T1000 (cell line): Measurements from ENCODE around the gene MGP.
A peak's percentile ranks its signal among the peaks of the same experiment; 100 is the strongest.

ENCODE experiments used
- DNase-seq: peaks from one replicate; lab custom pipeline; 2025; ENCODE audit warnings: mixed read lengths; lab: John Stamatoyannopoulos, UW

The MGP gene

DNA sequence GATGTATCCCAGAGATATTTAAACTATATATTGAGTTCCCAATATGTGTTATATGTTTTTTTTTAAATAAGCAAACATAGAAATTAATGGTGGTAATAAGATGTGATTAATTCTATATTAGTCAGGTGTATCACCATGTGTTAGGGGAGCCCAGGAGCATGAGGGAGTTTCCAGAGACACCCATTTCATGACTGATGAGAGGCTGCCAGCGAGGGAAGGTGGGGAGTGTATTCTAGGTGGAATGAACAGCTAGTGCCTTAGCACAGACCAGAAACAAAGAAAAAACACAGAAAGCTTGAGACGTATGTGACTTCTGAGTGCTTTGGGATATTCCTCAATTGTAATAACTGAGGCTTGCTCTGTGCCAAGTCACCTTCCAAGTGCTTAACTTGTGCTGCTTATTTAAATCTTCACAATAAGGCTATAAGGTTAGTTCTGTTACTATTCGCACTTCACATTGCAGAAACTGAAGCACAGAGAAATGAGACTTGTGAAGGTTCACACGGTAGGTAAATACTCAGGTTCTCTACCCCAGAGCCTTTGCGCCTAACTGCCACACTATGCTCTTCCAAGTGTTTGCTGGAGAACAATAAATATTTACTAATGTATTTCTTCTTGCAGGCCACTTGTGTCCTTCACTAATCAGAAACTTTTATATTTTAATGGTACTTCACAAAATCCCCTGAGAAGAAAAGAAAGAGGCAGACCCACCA, 17.9 kb upstream of the MGP start:
- DNase-seq, result no peak

DNA sequence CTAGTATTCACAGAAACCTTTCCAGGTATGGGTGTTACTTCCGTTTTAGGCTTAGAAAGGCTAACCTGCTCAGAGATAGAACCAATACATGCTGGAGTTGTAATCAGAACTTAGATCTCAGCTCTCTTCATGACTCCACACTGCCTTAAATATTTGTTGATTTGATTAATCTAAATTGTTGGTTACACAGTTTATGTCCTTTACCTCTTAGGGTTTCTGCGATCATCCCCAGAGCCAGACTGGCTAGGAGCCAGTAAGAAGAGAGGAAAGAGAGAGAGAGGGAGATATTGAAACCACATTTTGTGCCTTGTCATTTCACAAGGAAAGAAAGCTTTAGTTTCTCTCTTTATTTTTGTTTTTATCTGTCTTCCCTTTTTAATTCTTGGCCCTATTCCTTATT, 16.8 kb upstream of the MGP start:
- no peak for DNase-seq

DNA sequence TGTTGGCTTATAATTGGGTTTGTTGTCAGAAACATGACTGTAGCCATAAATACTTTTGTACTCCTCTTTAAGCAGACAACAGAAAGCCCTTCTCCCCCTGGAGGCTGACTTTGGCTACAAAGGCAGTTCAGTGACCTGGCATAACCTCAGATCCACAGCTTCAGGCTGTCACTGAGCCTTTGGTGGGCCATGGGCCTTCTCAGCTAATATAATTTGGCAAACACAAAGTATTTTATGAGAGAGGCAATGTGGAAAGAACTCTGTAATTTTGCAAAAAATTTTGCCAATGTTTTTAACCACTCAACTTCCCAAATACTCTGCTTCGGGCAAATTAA, 15.5 kb upstream of the MGP start:
- no peak for DNase-seq

DNA sequence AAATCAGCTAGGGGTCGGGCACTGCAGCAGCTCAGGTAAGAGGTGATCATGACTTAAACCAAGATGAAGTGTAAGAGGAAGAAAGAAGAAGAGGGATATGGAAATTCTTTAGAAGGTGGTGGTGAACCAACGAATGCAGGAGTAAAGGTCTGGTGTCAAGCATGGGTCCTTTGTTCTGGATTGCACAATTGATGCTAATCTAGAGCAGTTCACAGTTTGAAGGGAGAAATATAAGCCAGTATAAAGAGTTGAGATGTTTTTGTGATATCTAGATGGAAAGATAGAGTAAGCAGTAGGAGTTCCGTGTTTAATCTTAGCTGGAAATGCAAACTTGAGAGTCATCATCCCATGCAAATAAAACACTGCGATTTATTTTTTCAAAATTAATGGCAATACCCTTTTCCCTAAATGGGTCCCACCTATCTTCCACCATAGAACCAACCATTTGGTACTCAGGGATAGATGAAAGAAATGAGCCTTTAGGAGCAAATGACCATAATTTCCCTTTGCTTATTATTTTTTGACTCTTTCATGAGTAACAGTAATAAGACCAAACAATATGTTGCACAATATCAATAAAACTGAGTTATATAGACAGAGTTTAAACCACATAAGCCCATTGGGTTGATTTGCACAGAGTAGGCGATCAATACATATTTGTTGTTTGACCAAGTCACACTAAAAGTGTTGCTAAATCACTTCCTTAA, 15.0 kb upstream of the MGP start:
- DNase-seq, result no peak

DNA sequence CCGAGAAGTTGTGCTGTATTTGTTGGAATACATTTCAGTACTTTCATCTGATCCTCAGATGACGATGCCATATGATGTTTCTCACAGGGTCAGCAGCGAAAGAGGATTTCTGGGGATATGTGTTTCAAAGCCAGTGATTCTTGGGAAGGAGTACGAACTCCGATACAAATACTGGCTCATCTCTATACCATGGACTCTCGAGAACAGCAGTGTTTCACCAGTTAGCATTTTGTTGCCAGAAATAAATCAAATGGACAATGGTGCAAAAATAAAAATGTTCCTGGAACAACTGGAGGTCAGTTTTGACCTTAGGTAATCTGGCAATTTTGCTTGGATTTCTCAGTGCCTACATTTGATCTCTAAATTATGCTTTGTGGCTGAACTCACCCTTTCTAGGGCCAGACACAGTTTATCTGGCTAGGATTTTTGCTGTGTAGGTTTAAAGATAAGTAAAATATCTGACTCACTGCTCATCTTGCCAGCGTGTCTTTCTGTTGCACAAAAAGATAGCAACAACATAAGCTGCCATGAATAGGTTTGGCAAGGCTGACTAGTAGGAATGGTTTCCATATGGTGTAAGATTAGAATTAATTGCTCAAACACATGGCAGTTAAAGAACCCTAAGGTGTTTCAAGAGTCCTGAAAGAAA, 11.0 kb upstream of the MGP start:
- no peak for DNase-seq

DNA sequence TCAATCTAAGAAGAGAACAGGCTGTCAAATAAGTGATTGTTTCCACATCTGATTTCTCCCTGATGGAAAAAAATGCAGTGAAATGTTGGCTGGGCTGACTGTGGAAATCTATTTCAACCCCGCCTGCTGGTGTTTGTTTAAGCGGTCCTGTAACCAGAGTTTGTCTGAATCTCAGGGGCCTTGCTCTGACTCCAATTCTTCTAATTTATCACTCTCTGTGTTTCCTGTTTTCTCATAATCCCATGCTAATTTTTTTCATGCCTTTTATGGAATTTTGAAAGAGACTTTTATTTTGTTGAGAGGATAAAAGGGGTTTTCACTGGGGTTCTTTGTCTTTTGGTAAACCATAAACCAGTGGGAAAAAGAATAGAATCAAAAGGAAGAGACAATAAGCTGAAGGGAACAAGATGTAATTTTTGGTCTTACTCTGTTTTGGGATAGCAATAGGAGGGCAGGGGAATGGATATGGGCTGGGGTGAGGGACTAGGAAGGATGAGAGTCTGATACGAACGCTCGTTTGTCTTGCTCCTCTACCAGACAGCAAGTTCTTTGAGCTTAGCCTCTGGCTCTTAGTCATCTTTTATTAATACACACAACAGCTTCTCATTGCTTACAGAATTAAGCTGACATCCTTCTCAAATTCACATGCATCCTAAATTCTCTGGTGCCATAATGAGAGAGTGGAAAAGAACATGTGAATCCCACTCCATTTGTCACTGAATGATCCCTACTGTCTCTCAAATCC, 8.0 kb upstream of the MGP start:
- DNase-seq, result no peak

DNA sequence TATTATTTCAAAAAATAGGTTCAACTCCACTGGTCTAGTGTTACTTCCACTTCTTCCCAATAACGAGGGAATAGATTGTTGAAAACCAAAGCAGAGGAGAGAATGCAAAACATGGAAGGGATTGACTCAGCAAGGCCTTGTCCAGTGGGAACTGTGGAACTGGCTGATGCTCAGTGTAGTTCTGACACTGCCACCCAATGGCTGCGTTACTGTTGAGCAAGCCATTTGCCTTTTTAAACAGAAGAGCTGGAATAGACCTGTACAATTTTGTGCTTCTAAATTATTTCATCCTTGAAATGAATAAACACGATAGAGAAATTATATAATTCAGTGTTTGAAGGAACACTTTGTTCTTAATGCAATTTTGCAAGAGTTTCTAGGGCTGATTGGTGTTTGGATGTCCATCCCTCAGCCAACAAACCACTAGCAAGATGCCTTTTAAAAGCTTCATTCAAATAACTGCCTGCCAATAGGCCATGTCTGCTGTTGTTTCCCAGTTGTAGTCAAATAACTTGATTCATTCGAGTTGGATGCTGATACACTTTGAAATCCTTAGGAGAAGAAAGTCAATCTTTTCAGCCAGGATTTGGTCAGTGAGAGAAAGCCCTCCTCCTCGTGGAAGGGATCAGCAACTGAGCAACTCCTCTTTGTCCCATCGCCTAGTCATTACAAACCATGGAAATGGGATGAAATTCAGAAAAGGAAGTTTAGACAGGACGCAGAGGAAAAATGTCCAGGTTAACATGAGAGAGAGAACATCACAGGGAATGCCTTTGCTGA, 7.3 kb upstream of the MGP start:
- no peak for DNase-seq

DNA sequence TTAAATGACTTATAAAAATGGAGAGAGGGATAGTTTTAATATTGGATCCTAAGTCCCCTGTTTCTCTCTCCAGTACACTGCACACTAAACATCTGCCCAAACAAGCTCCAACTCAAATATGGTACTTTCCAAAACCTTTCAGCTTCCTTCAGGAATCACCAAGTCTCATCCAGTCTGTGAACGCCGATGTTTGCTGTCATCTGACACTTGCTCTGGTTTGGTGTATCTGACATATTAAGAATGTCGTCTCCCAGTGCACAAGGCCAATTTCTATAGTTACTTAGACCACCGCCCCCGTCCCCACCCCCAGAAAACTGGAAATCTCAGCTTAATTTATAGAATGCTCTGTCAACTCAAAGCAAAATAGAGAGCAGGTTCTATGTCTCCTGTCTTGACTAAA, 5.0 kb upstream of the MGP start:
- no peak for DNase-seq

DNA sequence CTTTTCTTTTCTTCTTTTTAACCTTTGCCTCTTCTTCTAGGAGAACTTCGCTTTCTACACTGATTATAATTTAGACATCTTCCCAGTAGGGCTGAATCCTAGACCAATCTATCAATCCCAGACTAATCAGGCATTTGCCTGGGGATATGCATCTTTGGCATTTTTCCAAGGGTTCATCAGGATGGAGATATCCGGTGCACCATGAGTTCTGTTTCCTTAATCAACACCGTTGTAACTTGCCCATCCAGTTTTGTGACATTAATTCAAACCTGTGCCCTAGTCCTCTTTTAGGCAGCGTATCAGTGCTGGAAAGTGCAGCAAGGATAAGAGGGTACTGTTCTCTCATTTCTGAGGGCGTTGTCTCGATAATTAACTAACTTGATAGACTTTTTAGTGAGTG, 617 bp upstream of the MGP start:
- DNase-seq, result no peak

DNA sequence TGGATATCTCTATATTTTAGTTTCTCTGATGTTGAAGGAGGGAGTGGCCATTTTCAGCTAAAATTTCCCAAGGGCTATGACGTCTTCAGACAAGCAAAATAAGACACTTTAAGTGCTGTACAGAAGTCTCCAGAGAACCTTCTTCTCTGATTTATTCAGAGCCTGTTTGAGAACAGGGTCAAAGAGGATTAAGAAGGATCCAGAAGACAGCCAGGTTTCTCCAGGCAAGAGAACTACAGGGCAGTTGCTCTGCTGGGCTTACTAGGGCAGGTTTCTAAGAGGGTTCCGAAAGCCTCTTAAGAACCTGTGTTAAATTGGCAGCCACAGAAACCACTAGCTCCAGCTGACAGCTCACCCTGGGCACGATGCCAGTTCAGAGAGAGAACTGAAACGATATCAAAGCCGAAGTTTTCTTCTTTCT, 1.2 kb downstream of the MGP start:
- peak; percentile 4 for DNase-seq

DNA sequence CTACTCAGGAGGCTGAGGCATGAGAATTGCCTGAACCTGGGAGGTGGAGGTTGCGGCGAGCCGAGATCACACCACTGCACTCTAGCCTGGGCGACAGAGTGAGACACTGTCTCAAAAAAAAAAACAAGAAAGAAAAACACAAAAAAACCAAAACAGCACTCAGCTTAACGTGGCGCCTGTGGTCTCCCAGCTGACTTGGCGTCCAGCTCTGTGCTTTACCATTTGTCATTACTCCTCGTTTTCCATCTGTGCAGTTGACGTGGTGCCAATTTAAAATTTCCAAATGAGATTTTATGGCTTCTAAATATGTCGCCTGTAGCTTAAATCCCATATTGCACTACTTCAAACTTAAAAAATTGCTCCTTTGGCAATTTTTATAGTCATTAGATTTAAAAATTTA, 2.0 kb downstream of the MGP start:
- DNase-seq, result no peak

DNA sequence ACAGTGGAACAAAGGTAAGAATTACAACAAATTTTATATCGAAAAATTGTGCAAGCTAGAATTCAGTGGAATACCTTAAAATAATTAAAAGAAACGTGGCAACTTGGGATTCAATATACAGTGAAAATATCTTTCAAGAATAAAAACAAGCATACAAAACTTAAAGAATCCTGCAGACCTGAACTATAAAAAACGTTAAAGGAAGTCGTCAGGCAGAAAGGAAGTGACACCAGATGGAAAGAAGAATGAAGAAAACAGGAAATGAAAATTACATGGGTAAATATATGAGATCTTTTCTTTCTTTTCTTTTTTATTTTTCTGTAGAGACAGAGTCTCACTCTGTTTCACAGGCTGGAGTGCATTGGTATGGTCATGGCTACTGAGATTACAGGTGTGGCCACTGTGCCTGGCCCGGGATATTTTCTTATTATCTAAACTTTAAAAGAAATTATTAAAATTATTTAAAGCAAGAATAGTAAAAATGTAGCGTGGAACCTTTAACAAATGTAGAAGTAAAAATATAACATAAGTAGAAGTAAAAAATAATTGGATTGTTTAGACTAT, 4.7 kb downstream of the MGP start:
- no peak for DNase-seq

DNA sequence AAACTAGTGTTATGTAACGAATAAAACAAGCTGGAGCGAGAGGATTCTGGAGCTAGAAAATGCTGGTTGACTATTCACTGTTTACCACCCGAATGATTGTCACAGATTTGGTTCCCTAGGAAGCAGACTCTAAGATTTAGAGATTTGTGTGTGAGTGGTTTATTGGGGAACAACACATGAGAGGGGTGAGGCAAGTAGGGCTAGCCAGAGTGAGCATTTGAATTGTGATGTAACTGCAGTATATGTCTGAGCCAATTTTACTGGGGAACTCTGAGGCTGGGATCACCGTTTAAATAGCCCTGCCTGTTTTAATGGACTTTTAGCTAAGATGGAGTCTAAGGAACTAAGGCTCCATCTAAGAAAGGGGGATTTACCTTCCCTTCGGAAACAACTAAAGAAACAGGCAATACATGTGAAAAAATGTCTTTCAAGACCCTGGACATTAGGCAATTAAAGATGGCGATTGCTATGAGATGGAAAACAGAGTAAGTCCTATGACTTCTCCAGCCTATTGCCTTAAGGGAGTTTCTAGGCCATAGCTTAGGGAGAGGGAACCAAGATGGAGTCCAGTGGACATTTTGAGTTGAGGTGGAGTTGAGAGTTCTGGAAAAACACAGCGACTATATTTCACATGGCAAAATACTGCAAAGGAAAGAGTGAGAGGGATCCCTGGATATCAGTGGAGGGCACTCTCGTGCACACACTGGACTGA, 6.3 kb downstream of the MGP start:
- no peak for DNase-seq

DNA sequence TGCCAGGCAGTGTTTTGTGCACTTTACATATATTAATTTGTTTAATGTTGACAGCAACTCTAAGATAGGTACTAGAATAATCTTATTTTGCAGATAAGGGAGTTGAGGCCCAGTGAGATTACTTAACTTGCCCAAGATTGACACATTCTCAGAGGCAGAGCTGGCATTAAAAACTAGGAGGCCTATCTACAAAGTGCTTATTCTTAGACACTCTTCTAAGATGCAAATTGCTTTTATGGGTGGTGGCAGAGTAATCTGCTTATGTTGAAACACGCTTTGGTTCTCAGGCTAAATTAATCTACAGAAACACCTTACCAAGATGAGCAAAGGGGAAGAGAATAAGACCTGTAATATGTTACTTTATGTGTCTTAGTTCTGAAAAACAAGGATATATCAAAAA, 7.2 kb downstream of the MGP start:
- no peak for DNase-seq

DNA sequence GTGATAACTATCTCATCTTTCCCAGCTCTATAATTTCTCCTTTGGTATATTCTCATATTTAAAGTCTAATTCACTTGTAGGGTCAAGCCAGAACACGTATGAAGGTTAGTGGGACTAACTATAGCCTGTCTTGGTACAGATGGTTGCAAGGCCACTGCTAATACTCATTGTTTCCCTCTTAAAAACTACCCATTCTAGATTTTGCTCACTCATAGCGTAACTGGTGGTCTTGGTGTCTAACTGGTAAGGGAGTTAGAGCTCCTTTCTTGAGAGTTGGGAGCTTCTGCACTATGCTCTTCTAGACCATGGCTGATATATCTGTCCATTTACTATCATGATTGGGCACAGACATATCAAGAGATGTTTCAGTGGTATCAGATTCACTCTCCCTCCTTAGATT, 8.8 kb downstream of the MGP start:
- DNase-seq, result no peak

DNA sequence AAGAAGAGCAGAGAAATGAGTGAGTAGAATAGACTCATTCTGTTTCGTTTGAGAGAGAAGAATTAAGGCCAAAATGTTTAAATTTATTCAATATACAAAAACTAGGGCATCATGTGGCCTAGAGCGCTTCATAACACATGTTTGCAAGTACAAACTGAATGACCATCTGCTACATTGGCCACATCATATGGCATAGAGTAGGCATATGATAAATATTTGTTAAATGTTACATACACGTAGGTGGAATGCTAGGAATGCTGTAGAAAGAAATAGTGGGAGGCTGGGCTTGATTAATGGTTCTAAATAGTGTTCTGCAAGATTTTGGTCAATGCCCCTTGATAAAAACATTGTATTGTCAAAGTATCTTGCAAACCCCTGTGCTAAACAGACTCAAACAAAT, 10.8 kb downstream of the MGP start:
- no peak for DNase-seq

DNA sequence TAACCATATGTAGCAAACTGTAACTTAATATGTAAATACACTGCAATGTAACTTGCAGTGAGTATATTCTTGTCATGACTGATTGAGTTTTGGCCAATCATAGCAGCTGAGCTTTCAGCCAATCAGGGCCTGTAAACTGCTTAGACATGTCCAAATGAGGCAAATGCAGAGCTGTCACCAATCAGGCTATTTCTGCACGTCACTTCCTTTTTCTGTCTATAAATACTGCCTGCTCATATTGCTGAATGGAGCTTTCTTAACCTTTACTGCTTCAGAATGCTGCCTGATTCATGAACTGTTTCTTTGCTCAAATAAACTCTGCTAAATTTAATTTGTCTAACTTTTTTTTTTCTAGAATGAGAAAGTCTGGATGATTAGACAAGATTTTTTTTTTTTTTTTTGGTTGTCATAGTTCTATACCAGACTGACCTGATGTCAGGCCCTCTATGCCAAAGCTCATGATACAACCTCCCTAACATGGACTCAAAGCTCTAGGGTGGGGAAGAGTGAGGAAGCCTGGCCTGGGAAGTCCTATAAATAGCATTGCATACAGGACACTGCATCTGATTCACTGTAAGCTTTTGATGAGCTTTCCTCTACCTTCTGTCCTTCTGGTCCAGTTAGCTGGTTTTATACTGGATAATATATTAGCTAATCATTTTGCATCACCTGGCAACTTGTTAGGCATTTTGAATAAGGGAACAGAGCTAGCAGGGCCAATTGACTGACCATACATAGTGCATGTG, 12.0 kb downstream of the MGP start:
- DNase-seq, result no peak

DNA sequence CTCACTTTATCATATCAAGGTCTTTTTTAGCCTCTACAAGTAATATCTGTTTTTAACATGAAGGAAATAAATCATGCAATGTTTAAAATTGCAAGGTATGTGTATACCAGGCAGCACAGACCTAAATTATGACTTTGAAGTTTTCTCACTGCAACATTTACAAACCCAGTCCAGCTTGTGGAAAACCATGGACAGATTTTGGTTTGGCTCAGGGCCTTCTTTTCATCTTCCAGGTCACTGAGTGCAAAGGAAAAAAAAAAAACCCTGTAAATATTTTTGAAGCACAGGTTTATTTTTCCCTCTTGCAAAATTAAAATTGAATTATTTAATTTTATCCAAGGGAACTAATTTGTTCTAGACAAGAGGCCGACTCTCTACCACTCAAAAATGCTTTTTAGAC, 13.8 kb downstream of the MGP start:
- no peak for DNase-seq

DNA sequence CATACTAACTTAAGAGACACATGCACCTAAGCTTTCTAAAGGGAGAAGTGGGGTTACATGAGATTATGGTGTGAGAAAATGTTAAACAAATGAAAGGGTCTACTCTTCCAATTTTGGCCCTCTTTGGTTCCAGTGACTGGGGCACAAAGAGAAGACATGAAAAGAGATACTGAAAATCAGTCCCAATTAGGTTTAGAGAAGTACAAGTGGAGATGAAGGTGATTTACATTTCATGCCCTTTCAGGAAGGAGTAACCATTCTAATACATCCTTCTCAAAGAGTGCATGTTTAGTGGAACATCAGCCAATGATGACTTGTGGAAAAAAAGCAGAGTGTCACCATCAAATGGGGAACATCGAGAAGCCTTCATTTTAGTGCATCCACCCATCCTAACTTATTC, 14.4 kb downstream of the MGP start:
- no peak for DNase-seq

DNA sequence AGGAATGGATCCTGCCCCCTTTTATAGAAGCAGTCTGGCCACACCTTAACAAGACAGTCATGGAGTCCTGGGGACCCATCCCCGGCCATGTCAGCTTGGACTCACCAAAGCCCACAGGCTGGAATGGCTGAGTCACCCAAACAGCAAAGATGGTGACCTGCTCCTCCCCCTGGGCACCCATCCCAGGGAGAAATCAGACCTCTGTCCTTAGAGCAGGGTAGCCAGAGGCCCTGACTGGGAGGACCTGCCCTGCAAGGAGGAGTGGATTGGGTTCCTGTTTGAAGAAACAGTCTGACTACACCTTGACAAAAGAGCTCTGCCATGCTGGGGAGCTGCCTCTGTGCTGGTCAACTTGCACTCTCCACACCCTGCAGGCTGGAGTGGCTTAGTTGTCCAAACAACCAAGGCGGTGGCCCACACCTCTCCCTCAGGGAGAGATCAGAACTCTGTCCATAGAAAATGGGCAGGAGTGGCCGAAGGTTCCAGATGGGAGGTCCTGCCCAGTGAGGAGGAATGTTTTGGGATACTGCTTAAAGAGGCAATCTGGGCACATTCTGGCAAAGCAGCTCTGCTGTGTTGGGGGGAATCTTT, 16.6 kb downstream of the MGP start:
- DNase-seq, result no peak
